Effector CD8-positive, alpha-beta T cell (primary cell): Measurements from ENCODE around the gene ABCC5.
"Not testable (repeated sequence)": the region's sequence is repeated elsewhere in the genome, so short reads cannot be mapped to it uniquely, and the experiment has no call there.

ENCODE experiments used
- DNase-seq: peaks from one replicate; lab custom pipeline; 2025; lab: John Stamatoyannopoulos, UW

The ABCC5 gene

GRCh38 chr3:183892610-183893214 is 125.0 kb downstream of the ABCC5 start:
- no peak for DNase-seq

- no peak for DNase-seq
These were observed 131.9 kb downstream of the ABCC5 start for GRCh38 chr3:183885766-183886165.

GRCh38 chr3:183884427-183885296 is 133.0 kb downstream of the ABCC5 start, which contains the start of gene PARL:
Gene PARL, minus strand, starts transcription at chr3:183884880. Its CDS starts 34 bp downstream, at chr3:183884846.
- peak; percentile 92 for DNase-seq

- no peak for DNase-seq
These were observed 133.6 kb downstream of the ABCC5 start for GRCh38 chr3:183884097-183884426.

GRCh38 chr3:183883291-183884096 is 134.2 kb downstream of the ABCC5 start:
- DNase-seq, result no peak

GRCh38 chr3:183880121-183880520 is 137.6 kb downstream of the ABCC5 start:
- no peak for DNase-seq

GRCh38 chr3:183879243-183879642 is 138.4 kb downstream of the ABCC5 start:
- no peak for DNase-seq

GRCh38 chr3:183878071-183878470 is 139.6 kb downstream of the ABCC5 start:
- no peak for DNase-seq

GRCh38 chr3:183877227-183877626 is 140.5 kb downstream of the ABCC5 start:
- not testable (repeated sequence) for DNase-seq

GRCh38 chr3:183875411-183875810 is 142.3 kb downstream of the ABCC5 start:
- no peak for DNase-seq

- DNase-seq, result no peak
These were observed 143.8 kb downstream of the ABCC5 start for GRCh38 chr3:183873914-183874313.

- DNase-seq, result no peak
These were observed 146.1 kb downstream of the ABCC5 start for GRCh38 chr3:183871541-183871940.

- no peak for DNase-seq
These were observed 147.1 kb downstream of the ABCC5 start for GRCh38 chr3:183870563-183870962.
